ENCODE measurements around the gene LIMA1. TPM values are rescaled to one million over a fixed set of nuclear protein-coding genes. Genes with fewer than 3 reads are reported as not detected.

The LIMA1 gene
- total RNA-seq (2011; cell fraction: chromatin; rRNA removed; ENCODE audit: low replicate concordance) = 69.0 and 93.4 TPM in 2 replicates
- total RNA-seq (2011; cell fraction: nucleolus; rRNA removed) = 30.0 and 30.2 TPM in 2 replicates
- total RNA-seq (2011; cell fraction: nucleoplasm; rRNA removed) = 42.2 and 56.2 TPM in 2 replicates
- total RNA-seq (2014; rRNA removed) = 24.7 and 28.3 TPM in 2 replicates
- total RNA-seq (2014; rRNA removed; fragmentation: Illumina TruSeq; extraction: Trizol) = 31.5 and 41.1 TPM in 2 replicates
- 22.5 and 24.4 TPM in 2 replicates for total RNA-seq (2015; rRNA removed; fragmentation: Illumina TruSeq; extraction: Trizol)
- total RNA-seq (2021) = 22.7 and 24.2 TPM in 2 replicates
- polyA plus RNA-seq (2011; rRNA removed) = 24.0 and 37.8 TPM in 2 replicates
- 8.2 and 9.2 TPM in 2 replicates for polyA plus RNA-seq (2011; cell fraction: cytosol; rRNA removed)
- polyA plus RNA-seq (2011; cell fraction: nucleus; rRNA removed) = 21.7 and 22.5 TPM in 2 replicates
- polyA plus RNA-seq (2012) = 16.3 and 16.8 TPM in 2 replicates
- polyA plus RNA-seq (2014; fragmentation: Illumina TruSeq; extraction: Trizol) = 34.0 and 37.0 TPM in 2 replicates
- polyA plus RNA-seq (2014; fragmentation: Nextera tagmentation; extraction: Ambion mirVana) = 10 to 100 TPM; 20.2 to 23.7 TPM
- polyA plus RNA-seq (2014; rRNA removed) = 24.8 and 27.3 TPM in 2 replicates
- 31.8 and 43.7 TPM in 2 replicates for polyA minus RNA-seq (2011; rRNA and poly(A)+ RNA removed)
- 12.8 and 24.0 TPM in 2 replicates for polyA minus RNA-seq (2011; cell fraction: cytosol; rRNA and poly(A)+ RNA removed)
- 12.5 and 22.5 TPM in 2 replicates for polyA minus RNA-seq (2011; cell fraction: nucleus; rRNA and poly(A)+ RNA removed)
- percentile 61 among the genes with signal in this experiment for Bru-seq, nascent RNA
- BruChase-seq, experiment 1, labeled RNA remaining after a 2-hour chase = percentile 59 among the genes with signal in this experiment
- percentile 63 among the genes with signal in this experiment for BruChase-seq, experiment 2, labeled RNA remaining after a 6-hour chase
- long read RNA-seq, experiment 1, transcript LIMA1-201 (11 exons, 3,706 nt) = minor isoform, 8 of 72 reads
- long read RNA-seq, experiment 1, transcript LIMA1-215 (8 exons, 3,254 nt) = major isoform, 20 of 72 reads
- long read RNA-seq, experiment 1, transcript LIMA1-203 (5 exons, 3,920 nt) = minor isoform, 5 of 72 reads
- long read RNA-seq, experiment 1, transcript LIMA1-214 (8 exons, 3,612 nt) = minor isoform, 7 of 72 reads
- long read RNA-seq, experiment 1, partial matches to known transcripts = 9 of 72 reads
- long read RNA-seq, experiment 1, other reads (novel, unspliced or antisense) = 21 of 72 reads
- long read RNA-seq, experiment 2, partial matches to known transcripts = 0 of 17 reads
- long read RNA-seq, experiment 2, other reads (novel, unspliced or antisense) = 15 of 17 reads
- long read RNA-seq, experiment 3, transcript LIMA1-215 (8 exons, 3,254 nt) = major isoform, 7 of 23 reads
- long read RNA-seq, experiment 3, partial matches to known transcripts = 4 of 23 reads
- long read RNA-seq, experiment 3, other reads (novel, unspliced or antisense) = 12 of 23 reads

- Histone ChIP-seq H4K20me1 (replicated peaks; ENCODE audit: control insufficient read depth, insufficient read depth, low read length) (no peaks in the 10 kb centered on the region), H3K9me1 (ENCODE audit: control insufficient read depth, insufficient read depth, low read length) (no peaks in the 10 kb centered on the region), H3K4me3 (peak within 1 kb of the TSS; percentile 67), H3K27me3 (ENCODE audit: control insufficient read depth in 2 of 2, insufficient read depth in 2 of 2, low read length in 2 of 2) (no peaks in the 10 kb centered on the region), H3K4me1 (replicated peaks in 1 of 2; ENCODE audit: control insufficient read depth in 2 of 2, insufficient read depth in 2 of 2, low read length in 2 of 2) (peaks cover 3 to 7% of the 10 kb centered on the region in 2 experiments; a peak in 2 of 5 replicates), H3K36me3 (ENCODE audit: control insufficient read depth, insufficient read depth, low read length) (no peaks in the 10 kb centered on the region), H3K9me3 (replicated peaks; ENCODE audit: control insufficient read depth, insufficient read depth, low read depth, low read length) (no peaks in the 10 kb centered on the region), H3K4me2 (ENCODE audit: insufficient read depth, low read length) (peak within 1 kb of the TSS; percentile 100), H3K27ac (ENCODE audit: extremely low read depth, low read depth, low read length) (peak within 1 kb of the TSS; percentile 93), H3K9ac (ENCODE audit: insufficient read depth in 1 of 2, low read depth in 2 of 2, low read length in 2 of 2) (peak within 1 kb of the TSS; percentile 93 to 98), H3K79me2 (ENCODE audit: control insufficient read depth, insufficient read depth, low read length) (peaks cover 18% of the 10 kb centered on the region), H2AFZ (ENCODE audit: low read depth, low read length) (peak within 1 kb of the TSS; percentile 95)
- in situ Hi-C loops (cut with MboI) = no loop called here
- ChIA-PET POLR2A (interaction anchor here (1.0 to 2.7 kb wide), 9 partner anchors 10 to 180 kb away, joined by 3 to 12 read pairs (median 5); partner anchors contain the start of genes COX14 and GPD1), CTCF (ENCODE audit: low intra/inter-chr PET ratio) (no interaction called here)
- intact Hi-C loops (cut with micrococcal nuclease) = no loop called here
- ATAC-seq (peak; percentile 95), FAIRE-seq (peak; percentile 80), DNase-seq (ENCODE audit: extremely low read depth in 1 of 4, low spot score in 3 of 4) (peak; percentile 95 to 97 (median 96))
- BruUV-seq (replicated peaks) = no TSS peak
- WGBS (ENCODE audit: insufficient coverage, low coverage, missing lambda C conversion rate) = under 1% methylated on average over 38 of the region's 52 CpGs
- TF ChIP-seq ZNF586 (CRISPR knock-in tag; conservative IDR thresholded peaks at IDR 0.05) (no peak), PHB (CRISPR knock-in tag; IDR thresholded peaks at IDR 0.05) (no peak), ZNF174 (CRISPR knock-in tag; IDR thresholded peaks at IDR 0.05) (no peak), ZNF143 (CRISPR knock-in tag; IDR thresholded peaks at IDR 0.05) (peak; percentile 49; the same call in 1 of the 2 replicates), KDM5B (IDR thresholded peaks at IDR 0.05; ENCODE audit: insufficient replicate concordance, low read depth, low read length) (peak; percentile 89), SRSF3 (IDR thresholded peaks at IDR 0.05; ENCODE audit: insufficient read depth, low read length) (no peak), ZNF140 (CRISPR knock-in tag; IDR thresholded peaks at IDR 0.05) (no peak), TAF1 (IDR thresholded peaks at IDR 0.05; ENCODE audit: control insufficient read depth, extremely low read depth, insufficient read depth, low read length, severe bottlenecking) (peak; percentile 76), FOS (IDR thresholded peaks at IDR 0.05; ENCODE audit: extremely low read depth, insufficient read length) (no peak), ZNF75A (CRISPR knock-in tag; IDR thresholded peaks at IDR 0.05) (no peak), ZNF316 (IDR thresholded peaks at IDR 0.05) (no peak), OTX1 (CRISPR knock-in tag; IDR thresholded peaks at IDR 0.05) (no peak), ETS2 (tag; IDR thresholded peaks at IDR 0.05; ENCODE audit: borderline replicate concordance, poor library complexity, severe bottlenecking) (no peak), KDM4B (IDR thresholded peaks at IDR 0.05; ENCODE audit: borderline replicate concordance in 2 of 2, low read depth in 1 of 2) (no peak)
- TF ChIP-seq, protein P1, sequence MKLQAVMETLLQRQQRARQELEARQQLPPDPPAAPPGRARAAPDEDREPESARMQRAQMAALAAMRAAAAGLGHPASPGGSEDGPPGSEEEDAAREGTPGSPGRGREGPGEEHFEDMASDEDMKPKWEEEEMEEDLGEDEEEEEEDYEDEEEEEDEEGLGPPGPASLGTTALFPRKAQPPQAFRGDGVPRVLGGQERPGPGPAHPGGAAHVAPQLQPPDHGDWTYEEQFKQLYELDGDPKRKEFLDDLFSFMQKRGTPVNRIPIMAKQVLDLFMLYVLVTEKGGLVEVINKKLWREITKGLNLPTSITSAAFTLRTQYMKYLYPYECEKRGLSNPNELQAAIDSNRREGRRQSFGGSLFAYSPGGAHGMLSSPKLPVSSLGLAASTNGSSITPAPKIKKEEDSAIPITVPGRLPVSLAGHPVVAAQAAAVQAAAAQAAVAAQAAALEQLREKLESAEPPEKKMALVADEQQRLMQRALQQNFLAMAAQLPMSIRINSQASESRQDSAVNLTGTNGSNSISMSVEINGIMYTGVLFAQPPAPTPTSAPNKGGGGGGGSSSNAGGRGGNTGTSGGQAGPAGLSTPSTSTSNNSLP (IDR thresholded peaks at IDR 0.05; ENCODE audit: borderline replicate concordance, low read depth, low read length) = no peak
These were observed at the start of gene LIMA1 for GRCh38 chr12:50283229-50283923. Gene LIMA1, minus strand, starts transcription at chr12:50283520. Its CDS starts 34,769 bp downstream, at chr12:50248751.
